ENCODE measurements around the gene ZGPAT. TPM values are rescaled to one million over a fixed set of nuclear protein-coding genes. Genes with fewer than 3 reads are reported as not detected.
A peak's percentile ranks its signal among the peaks of the same experiment; 100 is the strongest.

Gene ZGPAT
- total and polyA plus RNA-seq, 2 of the 4 experiments (the other 2 are of a cell fraction), result 13.4 to 20.2 TPM

DNA sequence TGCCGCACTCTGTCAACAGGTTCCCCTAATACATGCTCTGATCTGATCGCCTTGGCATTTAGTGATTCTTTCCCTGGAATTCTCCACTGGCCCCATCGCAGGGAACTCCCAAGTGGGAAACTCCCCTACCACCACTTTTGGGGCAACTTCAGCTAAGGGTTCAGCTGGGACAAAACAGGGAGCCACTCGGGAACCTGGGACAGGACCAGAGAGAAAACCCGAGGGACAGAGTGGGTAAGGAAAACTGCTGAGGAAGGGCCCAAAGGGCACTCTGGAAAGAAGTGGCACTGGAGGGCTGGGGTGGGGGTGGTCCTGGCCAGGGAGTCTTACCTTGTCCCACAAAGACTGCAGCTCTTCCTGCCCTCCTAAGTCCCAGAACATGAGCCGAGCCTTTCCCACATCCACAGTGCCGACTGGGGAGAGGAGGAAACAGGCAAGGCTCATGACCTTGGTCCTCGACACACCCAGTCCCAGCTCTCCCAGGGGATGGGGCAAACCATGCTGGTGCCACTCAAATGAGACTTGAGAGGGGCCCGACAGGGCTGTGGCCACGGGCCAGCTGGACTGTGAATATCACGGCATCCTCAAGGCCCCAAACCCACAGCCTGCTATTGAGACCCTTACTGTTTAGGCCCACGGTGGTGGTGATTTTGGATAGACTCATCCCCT is 1.7 kb upstream of the ZGPAT start:
- Histone ChIP-seq H3K23ac (ENCODE audit: low read depth, low read length) (0 out of 2 replicates have a peak overlapping the region, but pooled peaks have one; percentile 81), H3K4me3 (ENCODE audit: insufficient read depth, low read depth, low read length) (peak overlapping the region; percentile 84; the same call in 1 of the 2 replicates), H2AK9ac (replicated peaks; ENCODE audit: low read depth, low read length, poor library complexity) (peak overlapping the region; percentile 98), H2BK15ac (ENCODE audit: low read depth, low read length) (no peak overlapping the region), H3K56ac (ENCODE audit: extremely low read depth, insufficient read depth, low read length) (no peak overlapping the region), H3K9me1 (ENCODE audit: insufficient read depth, low read length) (no peaks in the 10 kb centered on the region), H2AK5ac (ENCODE audit: low read depth, low read length) (peak overlapping the region; percentile 98), H4K5ac (ENCODE audit: low read depth, low read length) (no peak overlapping the region; the same call in 1 of the 2 replicates), H3K4me1 (ENCODE audit: control insufficient read depth, insufficient read depth, low read length) (peaks cover 10% of the 10 kb centered on the region), H3K36me3 (ENCODE audit: control insufficient read depth, insufficient read depth, low read length) (peaks cover 39% of the 10 kb centered on the region), H2AFZ (replicated peaks; ENCODE audit: low read length, poor library complexity) (peak overlapping the region; percentile 98), H3K27me3 (ENCODE audit: control insufficient read depth, insufficient read depth, low read length) (no peaks in the 10 kb centered on the region), H3K14ac (replicated peaks; ENCODE audit: low read depth, low read length) (0 out of 2 replicates have a peak overlapping the region, but pooled peaks have one; percentile 92), H2BK5ac (ENCODE audit: low read depth, low read length, poor library complexity, severe bottlenecking) (peak overlapping the region; percentile 77), H3K9me3 (ENCODE audit: control insufficient read depth, insufficient read depth, low read length) (no peaks in the 10 kb centered on the region), H4K8ac (ENCODE audit: low read depth in 2 of 2, low read length in 2 of 2) (peak overlapping the region; percentile 69 to 93; a peak in 3 of 4 replicates), H3K18ac (ENCODE audit: low read depth, low read length) (no peak overlapping the region), H4K91ac (ENCODE audit: insufficient read depth, low read depth, low read length) (0 out of 2 replicates have a peak overlapping the region, but pooled peaks have one; percentile 60), H2BK120ac (ENCODE audit: low read depth, low read length) (no peak overlapping the region), H2BK20ac (ENCODE audit: low read depth, low read length) (no peak overlapping the region), H3K4me2 (ENCODE audit: low read depth, low read length) (peak overlapping the region; percentile 92), H3K4ac (ENCODE audit: low read depth, low read length) (peak overlapping the region; percentile 94), H4K20me1 (ENCODE audit: insufficient read depth, low read length) (no peaks in the 10 kb centered on the region; the same call in 1 of the 2 replicates), H3K79me1 (ENCODE audit: low read depth in 1 of 2, low read length in 2 of 2) (peaks cover 18 to 76% of the 10 kb centered on the region in 2 experiments), H3K9ac (ENCODE audit: low read depth, low read length) (peak overlapping the region; percentile 79; the same call in 1 of the 2 replicates), H3K27ac (ENCODE audit: insufficient read depth, low read length) (peak overlapping the region; percentile 82; the same call in 1 of the 2 replicates)
- intact Hi-C loops (cut with micrococcal nuclease), result loop anchor here (2.0 kb wide), 1 partner anchor 159 kb away; the partner anchor contains the start of gene TPD52L2
- ATAC-seq (ENCODE audit: low read depth) (no peak), DNase-seq (no peak)
- no TSS peak for BruUV-seq (replicated peaks)
- ChIA-PET CTCF (no interaction called here), POLR2A (ENCODE audit: unreplicated experiment) (no interaction called here)
- TF ChIP-seq NFE2L2 (IDR thresholded peaks at IDR 0.05; ENCODE audit: low read depth, low read length) (no peak), BHLHE40 (IDR thresholded peaks at IDR 0.05; ENCODE audit: low read depth, low read length) (no peak), POLR2A (IDR thresholded peaks at IDR 0.05; ENCODE audit: low read depth, low read length) (no peak), FOS (IDR thresholded peaks at IDR 0.05; ENCODE audit: low read depth, low read length) (no peak), CHD1 (IDR thresholded peaks at IDR 0.05; ENCODE audit: low read depth, low read length) (no peak), MAZ (IDR thresholded peaks at IDR 0.05; ENCODE audit: borderline replicate concordance, low read depth, low read length) (no peak), SMC3 (IDR thresholded peaks at IDR 0.05; ENCODE audit: low read depth, low read length) (no peak), RFX5 (IDR thresholded peaks at IDR 0.05; ENCODE audit: low read depth, low read length) (no peak), RAD21 (IDR thresholded peaks at IDR 0.05; ENCODE audit: low read length) (no peak), CEBPB (IDR thresholded peaks at IDR 0.05; ENCODE audit: low read depth, low read length) (no peak), RCOR1 (IDR thresholded peaks at IDR 0.05; ENCODE audit: insufficient replicate concordance, low read length) (no peak)
- TF ChIP-seq, protein P1, sequence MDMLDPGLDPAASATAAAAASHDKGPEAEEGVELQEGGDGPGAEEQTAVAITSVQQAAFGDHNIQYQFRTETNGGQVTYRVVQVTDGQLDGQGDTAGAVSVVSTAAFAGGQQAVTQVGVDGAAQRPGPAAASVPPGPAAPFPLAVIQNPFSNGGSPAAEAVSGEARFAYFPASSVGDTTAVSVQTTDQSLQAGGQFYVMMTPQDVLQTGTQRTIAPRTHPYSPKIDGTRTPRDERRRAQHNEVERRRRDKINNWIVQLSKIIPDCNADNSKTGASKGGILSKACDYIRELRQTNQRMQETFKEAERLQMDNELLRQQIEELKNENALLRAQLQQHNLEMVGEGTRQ (IDR thresholded peaks at IDR 0.05; ENCODE audit: low read depth, low read length), result no peak
- dilution Hi-C loops (cut with HindIII; ENCODE audit: low sequenced_read_pairs, unreplicated experiment), result no loop called here
- 80% methylated on average over 1 of the region's 12 CpGs; no CpG with 5 or more reads in 1 of the 2 experiments for WGBS, 2 experiments (ENCODE audit: extremely low coverage in 2 of 2, insufficient read length in 1 of 2)
- in situ Hi-C loops (cut with MboI; ENCODE audit: low sequenced_read_pairs), result loop anchor here (10.0 kb wide), 1 partner anchor 159 kb away; the partner anchor contains the start of genes ABHD16B and TPD52L2

Data from IMR-90 (cell line).